Spinal cord (tissue), 10 donors: Measurements from ENCODE around the gene GPBP1L1. TPM values are rescaled to one million over a fixed set of nuclear protein-coding genes. Genes with fewer than 3 reads are reported as not detected.

Experiments
- DNase-seq, 6 donors: peaks; one replicate each; pipeline versions ENCODE4 v3.0.0 to v3.0.0-alpha.2; 2013 to 2015; ENCODE audit warnings: low spot score in 6 of 6, low read depth in 4 of 6
- H3K27ac ChIP-seq: one replicate; pipeline ENCODE4 v1.5.1; 2013; ENCODE audit warnings: low read depth, low read length, control low read depth
- H3K27me3 ChIP-seq: one replicate; pipeline ENCODE4 v1.6.1; 2013; ENCODE audit warnings: low read length; ENCODE audit not compliant: control insufficient read depth, insufficient read depth
- H3K36me3 ChIP-seq: one replicate; pipeline ENCODE4 v1.6.1; 2013; ENCODE audit warnings: low read length; ENCODE audit not compliant: control insufficient read depth, insufficient read depth
- H3K4me1 ChIP-seq: one replicate; pipeline ENCODE4 v1.6.1; 2013; ENCODE audit warnings: low read length; ENCODE audit not compliant: control insufficient read depth, insufficient read depth
- H3K4me3 ChIP-seq: one replicate; pipeline ENCODE4 v1.5.1; 2013; ENCODE audit warnings: low read depth, low read length, control low read depth
- H3K9me3 ChIP-seq: one replicate; pipeline ENCODE4 v1.6.1; 2013; ENCODE audit warnings: low read length; ENCODE audit not compliant: control insufficient read depth, insufficient read depth
- WGBS: methylation state at CpG from one replicate; pipeline ENCODE4 v1.1.5; 2013; ENCODE audit warnings: missing lambda C conversion rate; ENCODE audit not compliant: insufficient coverage; 5-methylcytosine and 5-hydroxymethylcytosine counted together
- polyA plus RNA-seq, 2 donors: library from polyadenylated mRNA; unstranded; fragments of 120-200 nt; gene quantifications; one replicate each; pipeline ENCODE4 v1.2.1, GENCODE V29; 2013; ENCODE audit not compliant: insufficient read length in 2 of 2
- total RNA-seq, 2 donors: library from RNA; depleted of rRNA in 1 of 2; stranded (reverse); fragments of 120-200 nt in 1 of 2; fragments of >200 nt in 1 of 2; gene quantifications; one replicate each; pipeline versions ENCODE4 v1.2.3 to v1.2.4, GENCODE V29; 2013 to 2014
- donor health status: healthy.

The GPBP1L1 gene
- total and polyA plus RNA-seq, 4 donors, result 51.0 to 87.0 (median 69.8) TPM

GRCh38 chr1:45644661-45645060, 41.7 kb downstream of the GPBP1L1 start:
- Histone ChIP-seq H3K27ac (no peak overlapping the region), H3K27me3 (no peaks in the 10 kb centered on the region), H3K36me3 (peaks cover 18% of the 10 kb centered on the region), H3K4me1 (no peaks in the 10 kb centered on the region), H3K4me3 (no peak overlapping the region), H3K9me3 (no peaks in the 10 kb centered on the region)
- DNase-seq, result no peak
- no CpG with 5 or more reads among the region's 2 CpGs for WGBS

DNA sequence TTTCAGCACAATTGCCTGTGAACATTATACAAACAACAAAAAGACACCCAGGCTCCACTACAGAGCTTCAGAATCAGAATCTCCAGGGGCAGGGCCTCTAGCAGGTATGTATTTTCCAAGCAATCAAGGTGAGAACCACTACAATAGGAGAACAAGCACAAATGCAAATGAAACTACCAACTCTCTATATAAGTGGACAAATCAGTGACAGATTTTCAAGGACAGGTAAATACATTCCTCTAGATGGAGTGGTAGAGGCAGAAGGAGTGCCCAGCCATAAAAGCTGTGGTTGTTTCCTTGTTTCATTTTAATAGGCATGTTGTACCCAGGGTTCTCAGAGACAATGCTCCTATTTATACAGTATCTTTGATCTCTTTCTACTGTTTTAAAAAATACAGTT, 42.4 kb downstream of the GPBP1L1 start:
- H3K36me3 ChIP-seq, result peaks cover 25% of the 10 kb centered on the region
- H3K4me1 ChIP-seq, result no peaks in the 10 kb centered on the region
- H3K4me3 ChIP-seq, result no peak overlapping the region
- no peak for DNase-seq
- no peaks in the 10 kb centered on the region for H3K9me3 ChIP-seq
- no peak overlapping the region for H3K27ac ChIP-seq
- no peaks in the 10 kb centered on the region for H3K27me3 ChIP-seq

DNA sequence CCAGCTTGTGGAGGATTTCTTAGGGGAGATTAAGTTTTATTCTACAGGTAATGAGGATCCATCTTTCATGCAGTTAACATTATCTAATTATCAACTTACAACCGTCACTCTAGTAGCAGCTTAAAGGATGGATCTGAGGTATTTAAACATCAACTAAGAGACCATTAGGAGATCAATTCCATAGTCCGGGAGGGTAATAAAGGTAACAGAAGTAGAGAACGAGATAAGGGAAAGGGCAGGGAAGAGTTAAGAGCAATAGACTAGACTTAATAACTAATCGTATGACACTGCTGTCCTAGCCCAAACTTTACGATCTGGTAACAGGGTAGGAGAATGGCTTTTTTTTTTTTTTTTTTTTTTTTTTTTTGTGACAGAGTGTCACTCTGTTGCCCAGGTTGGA, 43.0 kb downstream of the GPBP1L1 start:
- no CpG with 5 or more reads among the region's 5 CpGs for WGBS
- Histone ChIP-seq H3K27me3 (no peaks in the 10 kb centered on the region), H3K4me3 (no peak overlapping the region), H3K4me1 (no peaks in the 10 kb centered on the region), H3K36me3 (peaks cover 24% of the 10 kb centered on the region), H3K27ac (no peak overlapping the region), H3K9me3 (no peaks in the 10 kb centered on the region)
- no peak for DNase-seq

- Histone ChIP-seq H3K27ac (no peak overlapping the region), H3K4me1 (no peaks in the 10 kb centered on the region), H3K36me3 (peaks cover 25% of the 10 kb centered on the region), H3K4me3 (no peak overlapping the region), H3K27me3 (no peaks in the 10 kb centered on the region), H3K9me3 (no peaks in the 10 kb centered on the region)
- DNase-seq, result no peak
- no CpG with 5 or more reads among the region's 1 CpG for WGBS
Measured at GRCh38 chr1:45640293-45640692, 46.0 kb downstream of the GPBP1L1 start.

DNA sequence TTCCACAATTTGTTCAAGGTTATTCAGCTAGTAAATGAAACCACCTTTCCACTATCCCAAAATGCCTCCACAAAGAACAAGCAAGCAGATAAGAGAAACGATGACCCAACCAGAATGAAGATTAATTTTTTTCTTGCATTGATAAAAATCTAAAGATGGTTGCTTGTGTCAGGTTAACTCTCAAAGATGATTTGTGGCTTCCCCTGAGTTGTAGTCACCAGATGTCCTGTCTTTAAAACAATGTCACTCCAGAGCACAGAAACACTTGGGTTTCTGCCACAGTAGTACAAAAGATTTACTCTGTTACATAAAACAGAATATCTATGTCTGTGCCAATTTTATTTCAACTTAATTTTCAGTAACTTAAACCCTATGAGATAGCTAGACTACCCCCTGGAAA, 51.1 kb downstream of the GPBP1L1 start:
- Histone ChIP-seq H3K4me3 (no peak overlapping the region), H3K9me3 (no peaks in the 10 kb centered on the region), H3K27me3 (no peaks in the 10 kb centered on the region), H3K4me1 (no peaks in the 10 kb centered on the region), H3K27ac (no peak overlapping the region), H3K36me3 (peaks cover 36% of the 10 kb centered on the region)
- WGBS, result no CpG with 5 or more reads among the region's 1 CpG
- DNase-seq, result no peak

DNA sequence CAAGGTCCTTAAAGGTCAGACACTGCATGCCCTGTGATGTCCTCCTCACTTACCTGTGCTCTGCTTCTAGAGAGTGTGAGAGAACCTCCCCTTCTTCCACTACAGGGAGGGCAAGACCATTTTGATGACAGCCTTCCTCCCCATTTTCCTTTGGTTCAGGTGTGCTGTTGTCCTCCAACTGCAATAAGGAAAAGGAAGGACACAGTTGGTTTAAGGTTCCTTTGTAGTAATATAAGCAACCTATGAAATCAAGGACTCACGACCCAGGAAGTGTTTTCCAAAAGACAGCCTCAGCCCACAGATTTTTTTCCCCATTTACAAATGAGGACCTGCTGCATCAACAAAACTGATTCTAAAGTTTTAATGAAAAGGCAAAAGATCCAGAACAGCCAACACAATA, 55.9 kb downstream of the GPBP1L1 start:
- no peak for DNase-seq
- H3K27ac ChIP-seq, result no peak overlapping the region
- no peaks in the 10 kb centered on the region for H3K4me1 ChIP-seq
- no peaks in the 10 kb centered on the region for H3K9me3 ChIP-seq
- H3K4me3 ChIP-seq, result no peak overlapping the region
- WGBS, result 100% methylated on average over 1 of the region's 1 CpG
- no peaks in the 10 kb centered on the region for H3K27me3 ChIP-seq
- H3K36me3 ChIP-seq, result peaks cover 46% of the 10 kb centered on the region

DNA sequence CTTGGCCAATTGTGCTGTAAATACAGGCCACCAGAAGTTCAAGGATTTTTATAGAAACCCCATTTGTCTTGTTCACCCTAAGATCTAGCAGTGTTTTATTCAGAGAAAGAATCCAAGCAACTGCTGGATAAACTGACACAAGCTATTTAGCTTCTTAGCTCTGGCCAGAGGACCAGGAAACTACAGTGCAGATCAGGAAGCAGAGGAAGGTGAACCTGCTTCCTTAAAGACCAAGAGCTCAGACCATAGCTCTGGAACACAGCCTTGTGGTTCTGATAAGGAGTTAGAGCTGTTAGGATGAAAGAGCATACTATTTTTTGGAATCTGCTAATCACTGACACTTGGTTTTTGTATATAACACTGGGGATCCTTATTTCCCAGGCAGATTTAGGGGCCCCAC, 57.3 kb downstream of the GPBP1L1 start:
- Histone ChIP-seq H3K4me3 (no peak overlapping the region), H3K27ac (no peak overlapping the region), H3K9me3 (no peaks in the 10 kb centered on the region), H3K36me3 (peaks cover 43% of the 10 kb centered on the region), H3K4me1 (no peaks in the 10 kb centered on the region), H3K27me3 (no peaks in the 10 kb centered on the region)
- DNase-seq, result no peak

GRCh38 chr1:45623972-45624371, 62.4 kb downstream of the GPBP1L1 start, which contains the start of gene CCDC17:
Gene CCDC17, minus strand, starts transcription at chr1:45624054. Its CDS starts 145 bp downstream, at chr1:45623909.
- peak within 1 kb of the TSS; percentile 10 for H3K4me3 ChIP-seq
- no peak for DNase-seq
- no peak within 1 kb of the TSS for H3K27ac ChIP-seq
- H3K36me3 ChIP-seq, result peaks cover 49% of the 10 kb centered on the region
- no peaks in the 10 kb centered on the region for H3K27me3 ChIP-seq
- 83% methylated on average over 1 of the region's 4 CpGs for WGBS
- H3K9me3 ChIP-seq, result no peaks in the 10 kb centered on the region
- peaks cover 9% of the 10 kb centered on the region for H3K4me1 ChIP-seq

DNA sequence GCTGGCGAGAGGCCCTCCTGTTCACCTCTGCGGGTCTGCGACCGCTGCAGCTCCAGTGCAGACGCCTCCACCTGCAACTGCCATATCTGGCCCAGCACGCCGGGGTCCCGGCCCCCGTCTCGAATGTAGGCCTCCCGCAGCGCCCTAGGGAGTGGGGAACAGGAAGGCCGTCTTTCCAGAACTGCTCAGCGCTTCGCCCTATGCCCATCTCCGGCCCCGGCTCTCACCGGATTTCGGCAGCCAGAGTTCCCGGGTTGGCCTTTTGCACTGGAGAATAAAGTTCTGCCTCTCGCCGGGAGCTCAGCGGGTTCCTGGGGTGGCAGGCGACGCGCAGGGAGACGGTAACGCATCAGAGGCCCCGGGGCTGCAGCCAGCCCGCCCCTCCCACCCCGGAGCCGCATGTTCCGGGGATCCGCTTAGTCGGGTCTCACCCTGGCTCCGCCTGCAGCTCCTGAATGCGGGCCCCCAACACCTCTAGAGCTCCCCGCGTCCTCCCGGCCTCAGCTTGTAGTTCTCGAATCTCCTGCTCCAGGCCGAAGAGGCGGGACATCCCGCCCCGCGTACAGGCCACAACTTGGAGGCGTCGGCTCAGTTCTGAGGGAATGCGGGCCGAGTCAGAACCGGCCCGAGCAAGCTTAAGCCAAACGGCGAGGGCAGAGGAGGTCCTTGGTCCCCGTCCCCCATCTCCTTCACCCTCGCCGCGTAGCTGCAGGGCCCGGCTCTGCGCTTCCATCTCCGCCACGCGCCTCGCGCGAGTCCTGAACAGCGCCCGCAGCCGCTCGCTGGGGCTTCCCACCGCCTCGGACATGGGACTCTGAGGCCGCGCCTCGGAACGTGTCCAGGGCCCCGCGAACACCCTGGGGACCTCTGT, 63.6 kb downstream of the GPBP1L1 start:
- WGBS, result 48% methylated on average over 78 of the region's 78 CpGs
- H3K36me3 ChIP-seq, result peaks cover 48% of the 10 kb centered on the region
- no peak overlapping the region for H3K27ac ChIP-seq
- peak overlapping the region; percentile 12 for H3K4me3 ChIP-seq
- DNase-seq, result no peak
- H3K9me3 ChIP-seq, result no peaks in the 10 kb centered on the region
- H3K4me1 ChIP-seq, result peaks cover 9% of the 10 kb centered on the region
- H3K27me3 ChIP-seq, result no peaks in the 10 kb centered on the region

DNA sequence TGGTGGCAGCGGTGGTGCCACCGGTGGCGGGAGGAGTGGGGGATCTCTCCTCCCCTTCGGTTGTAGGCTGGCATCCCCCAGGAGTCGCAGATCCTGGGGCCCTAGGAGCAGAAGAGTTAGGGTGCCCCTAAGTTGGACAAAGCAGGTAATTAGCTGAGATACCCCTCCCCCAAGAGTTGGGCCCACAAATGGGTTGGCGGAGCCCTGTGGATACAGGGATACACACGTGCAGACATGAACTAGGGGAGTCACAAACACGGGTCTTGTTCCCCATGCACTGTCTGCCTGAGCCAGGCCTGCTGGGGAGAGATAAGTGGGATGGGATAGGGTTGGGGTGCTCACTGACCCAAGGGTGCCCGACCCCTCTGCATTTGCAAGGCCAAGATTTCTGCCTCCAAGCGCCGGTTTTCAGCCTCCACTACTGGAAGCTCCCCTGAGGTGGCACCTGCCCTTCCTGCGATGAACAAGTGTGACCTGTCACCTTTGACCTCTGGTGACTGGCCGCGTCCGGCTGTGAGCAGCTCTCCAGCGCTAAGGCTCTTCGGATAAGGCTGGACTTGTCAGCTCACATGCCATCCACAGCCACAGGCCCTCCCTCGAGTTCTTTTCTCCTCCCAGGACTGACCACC, 64.3 kb downstream of the GPBP1L1 start:
- WGBS, result 71% methylated on average over 18 of the region's 18 CpGs
- Histone ChIP-seq H3K27me3 (no peaks in the 10 kb centered on the region), H3K9me3 (no peaks in the 10 kb centered on the region), H3K4me3 (peak overlapping the region; percentile 12), H3K36me3 (peaks cover 55% of the 10 kb centered on the region), H3K4me1 (peaks cover 9% of the 10 kb centered on the region), H3K27ac (no peak overlapping the region)
- peak in 1 of 6 donors; percentile 4 for DNase-seq
